ENCODE data around the gene RYR2. TPM values are rescaled to one million over a fixed set of nuclear protein-coding genes. Genes with fewer than 3 reads are reported as not detected.

Gene RYR2
- total and polyA plus RNA-seq, 2 donors (not counting 1 experiment from before 2014, with no cell fraction given), result not detected

DNA sequence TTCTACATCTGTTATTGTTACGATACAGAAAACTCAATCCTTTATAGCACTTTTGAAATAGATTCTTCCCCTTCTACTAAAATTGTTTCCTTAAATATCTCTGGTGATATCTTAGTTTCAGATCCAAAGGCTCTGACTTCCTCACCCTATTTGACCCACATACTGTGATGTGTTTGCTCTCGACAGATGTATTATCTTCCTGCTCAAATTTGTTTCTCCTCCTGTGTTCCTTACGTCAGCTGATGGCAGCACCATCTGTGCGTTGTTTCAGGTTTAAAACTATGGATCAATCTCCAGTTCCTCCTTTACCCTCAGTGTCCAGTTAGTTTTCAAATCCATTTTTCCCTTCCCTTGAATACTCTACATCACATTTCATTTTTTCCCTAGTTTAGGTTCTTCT lies 274.4 kb downstream of the RYR2 start:
- Histone ChIP-seq H3K9me3 (ENCODE audit: control extremely low read depth in 1 of 3, control insufficient read depth in 2 of 3, insufficient read depth in 1 of 3, low read length in 2 of 3) (peaks cover 0 to 2% (median 1%) of the 10 kb centered on the region in 3 donors), H3K4me2 (replicated peaks; ENCODE audit: low read depth, low read length, poor library complexity, severe bottlenecking) (no peak overlapping the region), H3K4me1 (ENCODE audit: control insufficient read depth in 2 of 2, insufficient read depth in 2 of 2, low read length in 2 of 2) (no peaks in the 10 kb centered on the region), H3K36me3 (replicated peaks in 1 of 2; ENCODE audit: control extremely low read depth in 1 of 2, control insufficient read depth in 1 of 2, extremely low read depth in 1 of 2, insufficient read depth in 2 of 2, low read length in 1 of 2) (no peaks in the 10 kb centered on the region), H3K79me2 (ENCODE audit: control insufficient read depth, insufficient read depth, low read length) (no peaks in the 10 kb centered on the region), H2AFZ (ENCODE audit: insufficient read depth, low read depth, low read length, poor library complexity, severe bottlenecking) (no peak overlapping the region), H4K20me1 (ENCODE audit: control insufficient read depth, insufficient read depth, low read length, poor library complexity, severe bottlenecking) (no peaks in the 10 kb centered on the region), H3K27ac (ENCODE audit: low read length in 2 of 2) (no peak overlapping the region), H3K27me3 (replicated peaks in 1 of 4; ENCODE audit: control extremely low read depth in 1 of 4, control insufficient read depth in 3 of 4, insufficient read depth in 4 of 4, low read length in 3 of 4) (no peaks in the 10 kb centered on the region), H3K4me3 (ENCODE audit: control extremely low read depth in 1 of 5, extremely low read depth in 1 of 5, insufficient read depth in 1 of 5, low read depth in 2 of 5, low read length in 4 of 5) (no peak overlapping the region), H3K9ac (ENCODE audit: low read length) (no peak overlapping the region)
- Mint-ChIP-seq H3K4me1 (no peaks in the 10 kb centered on the region), H3K27ac (no peak overlapping the region), H3K27me3 (no peaks in the 10 kb centered on the region), H3K9me3 (ENCODE audit: insufficient read depth) (peaks cover 5% of the 10 kb centered on the region), H3K4me3 (no peak overlapping the region)
- ChIA-PET POLR2A (no interaction called here), CTCF (no interaction called here)
- intact Hi-C loops (cut with micrococcal nuclease), result no loop called here
- TF ChIP-seq, protein P1, sequence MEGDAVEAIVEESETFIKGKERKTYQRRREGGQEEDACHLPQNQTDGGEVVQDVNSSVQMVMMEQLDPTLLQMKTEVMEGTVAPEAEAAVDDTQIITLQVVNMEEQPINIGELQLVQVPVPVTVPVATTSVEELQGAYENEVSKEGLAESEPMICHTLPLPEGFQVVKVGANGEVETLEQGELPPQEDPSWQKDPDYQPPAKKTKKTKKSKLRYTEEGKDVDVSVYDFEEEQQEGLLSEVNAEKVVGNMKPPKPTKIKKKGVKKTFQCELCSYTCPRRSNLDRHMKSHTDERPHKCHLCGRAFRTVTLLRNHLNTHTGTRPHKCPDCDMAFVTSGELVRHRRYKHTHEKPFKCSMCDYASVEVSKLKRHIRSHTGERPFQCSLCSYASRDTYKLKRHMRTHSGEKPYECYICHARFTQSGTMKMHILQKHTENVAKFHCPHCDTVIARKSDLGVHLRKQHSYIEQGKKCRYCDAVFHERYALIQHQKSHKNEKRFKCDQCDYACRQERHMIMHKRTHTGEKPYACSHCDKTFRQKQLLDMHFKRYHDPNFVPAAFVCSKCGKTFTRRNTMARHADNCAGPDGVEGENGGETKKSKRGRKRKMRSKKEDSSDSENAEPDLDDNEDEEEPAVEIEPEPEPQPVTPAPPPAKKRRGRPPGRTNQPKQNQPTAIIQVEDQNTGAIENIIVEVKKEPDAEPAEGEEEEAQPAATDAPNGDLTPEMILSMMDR (IDR thresholded peaks at IDR 0.05), result no peak
- no peak for TF ChIP-seq EZH2 (IDR thresholded peaks at IDR 0.05; ENCODE audit: borderline replicate concordance, insufficient read depth, low read depth, low read length, poor library complexity, severe bottlenecking)
- 95% methylated on average over 2 of the region's 4 CpGs for WGBS (ENCODE audit: insufficient coverage)
- ATAC-seq (ENCODE audit: low read depth) (no peak), DNase-seq (no peak)

DNA sequence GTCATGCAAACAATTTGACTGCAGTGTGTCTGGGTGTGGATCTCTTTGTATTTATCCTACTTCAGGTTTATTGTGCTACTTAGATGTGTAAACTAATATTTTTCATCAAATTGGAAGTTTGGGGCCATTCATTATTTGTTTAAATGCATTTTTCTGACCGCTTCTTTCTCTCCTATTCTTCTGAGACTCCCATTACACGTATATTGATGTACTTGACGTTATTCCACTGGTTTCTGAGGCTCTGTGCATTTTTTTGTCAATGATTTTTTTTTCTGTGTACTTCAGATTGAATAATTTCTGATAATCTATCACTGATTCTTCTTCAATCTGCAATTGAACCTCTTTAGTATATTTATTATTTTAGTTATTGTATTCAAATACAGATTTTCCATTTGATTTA lies 276.8 kb downstream of the RYR2 start:
- H3K9me3 Mint-ChIP-seq (ENCODE audit: insufficient read depth), result peaks cover 2% of the 10 kb centered on the region
- no peaks in the 10 kb centered on the region for H3K4me1 Mint-ChIP-seq
- Histone ChIP-seq H3K4me2 (replicated peaks; ENCODE audit: low read depth, low read length, poor library complexity, severe bottlenecking) (no peak overlapping the region), H3K4me3 (ENCODE audit: control extremely low read depth in 1 of 5, extremely low read depth in 1 of 5, insufficient read depth in 1 of 5, low read depth in 2 of 5, low read length in 4 of 5) (no peak overlapping the region), H3K9ac (ENCODE audit: low read length) (no peak overlapping the region), H3K9me3 (ENCODE audit: control extremely low read depth in 1 of 3, control insufficient read depth in 2 of 3, insufficient read depth in 1 of 3, low read length in 2 of 3) (peaks cover 0 to 2% (median 1%) of the 10 kb centered on the region in 3 donors), H3K79me2 (ENCODE audit: control insufficient read depth, insufficient read depth, low read length) (no peaks in the 10 kb centered on the region), H3K4me1 (ENCODE audit: control insufficient read depth in 2 of 2, insufficient read depth in 2 of 2, low read length in 2 of 2) (no peaks in the 10 kb centered on the region), H3K27ac (ENCODE audit: low read length in 2 of 2) (no peak overlapping the region), H2AFZ (ENCODE audit: insufficient read depth, low read depth, low read length, poor library complexity, severe bottlenecking) (no peak overlapping the region), H3K27me3 (replicated peaks in 1 of 4; ENCODE audit: control extremely low read depth in 1 of 4, control insufficient read depth in 3 of 4, insufficient read depth in 4 of 4, low read length in 3 of 4) (no peaks in the 10 kb centered on the region), H4K20me1 (ENCODE audit: control insufficient read depth, insufficient read depth, low read length, poor library complexity, severe bottlenecking) (no peaks in the 10 kb centered on the region), H3K36me3 (replicated peaks in 1 of 2; ENCODE audit: control extremely low read depth in 1 of 2, control insufficient read depth in 1 of 2, extremely low read depth in 1 of 2, insufficient read depth in 2 of 2, low read length in 1 of 2) (no peaks in the 10 kb centered on the region)
- H3K27ac Mint-ChIP-seq, result no peak overlapping the region
- intact Hi-C loops (cut with micrococcal nuclease), result no loop called here
- ChIA-PET POLR2A (no interaction called here), CTCF (no interaction called here)
- no peak for DNase-seq
- no peak overlapping the region for H3K4me3 Mint-ChIP-seq
- whole genome bisulfite sequencing (ENCODE audit: insufficient coverage), result no CpG with 5 or more reads among the region's 3 CpGs
- no peak for ATAC-seq (ENCODE audit: low read depth)
- TF ChIP-seq, protein P1 (IDR thresholded peaks at IDR 0.05), result no peak
- TF ChIP-seq EZH2 (IDR thresholded peaks at IDR 0.05; ENCODE audit: borderline replicate concordance, insufficient read depth, low read depth, low read length, poor library complexity, severe bottlenecking), result no peak
- no peaks in the 10 kb centered on the region for H3K27me3 Mint-ChIP-seq
